AG04449 (cell line): Measurements from ENCODE around the gene DNAH12.

ENCODE experiments used
- CTCF ChIA-PET: fragments of 350-600 bp; formaldehyde crosslinking; extraction: SDS; loops from one replicate; lab custom pipeline; 2021; ENCODE audit warnings: antibody characterized with exemption; lab: Yijun Ruan, JAX
- POLR2A ChIA-PET: fragments of 400-600, 350-600 bp; formaldehyde crosslinking; extraction: SDS; loops from one replicate; lab custom pipeline; 2020; ENCODE audit warnings: antibody characterized with exemption, inconsistent platforms; lab: Yijun Ruan, JAX
- DNase-seq: peaks from one replicate; pipeline ENCODE4 v3.0.0-alpha.2; 2010; ENCODE audit warnings: low read depth, low spot score
- H3K4me3 ChIP-seq: 2 replicates; pipeline ENCODE4 v1.5.1; 2011; ENCODE audit warnings: low read depth, mild to moderate bottlenecking, control low read depth, low read length
- TF ChIP-seq, protein P1 (sequence below): IDR thresholded peaks from one replicate; pipeline ENCODE4 v1.5.1; 2011; ENCODE audit warnings: mild to moderate bottlenecking, moderate library complexity, low read length, control low read depth, inconsistent platforms; ENCODE audit not compliant: insufficient read depth; ENCODE audit errors: missing control alignments

DNAH12 gene

GRCh38 chr3:57275393-57275792, 268.8 kb downstream of the DNAH12 start:
- TF ChIP-seq, protein P1, sequence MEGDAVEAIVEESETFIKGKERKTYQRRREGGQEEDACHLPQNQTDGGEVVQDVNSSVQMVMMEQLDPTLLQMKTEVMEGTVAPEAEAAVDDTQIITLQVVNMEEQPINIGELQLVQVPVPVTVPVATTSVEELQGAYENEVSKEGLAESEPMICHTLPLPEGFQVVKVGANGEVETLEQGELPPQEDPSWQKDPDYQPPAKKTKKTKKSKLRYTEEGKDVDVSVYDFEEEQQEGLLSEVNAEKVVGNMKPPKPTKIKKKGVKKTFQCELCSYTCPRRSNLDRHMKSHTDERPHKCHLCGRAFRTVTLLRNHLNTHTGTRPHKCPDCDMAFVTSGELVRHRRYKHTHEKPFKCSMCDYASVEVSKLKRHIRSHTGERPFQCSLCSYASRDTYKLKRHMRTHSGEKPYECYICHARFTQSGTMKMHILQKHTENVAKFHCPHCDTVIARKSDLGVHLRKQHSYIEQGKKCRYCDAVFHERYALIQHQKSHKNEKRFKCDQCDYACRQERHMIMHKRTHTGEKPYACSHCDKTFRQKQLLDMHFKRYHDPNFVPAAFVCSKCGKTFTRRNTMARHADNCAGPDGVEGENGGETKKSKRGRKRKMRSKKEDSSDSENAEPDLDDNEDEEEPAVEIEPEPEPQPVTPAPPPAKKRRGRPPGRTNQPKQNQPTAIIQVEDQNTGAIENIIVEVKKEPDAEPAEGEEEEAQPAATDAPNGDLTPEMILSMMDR = no peak
- DNase-seq = no peak
- POLR2A ChIA-PET = no interaction called here
- no peak overlapping the region for H3K4me3 ChIP-seq
- CTCF ChIA-PET = no interaction called here

DNA sequence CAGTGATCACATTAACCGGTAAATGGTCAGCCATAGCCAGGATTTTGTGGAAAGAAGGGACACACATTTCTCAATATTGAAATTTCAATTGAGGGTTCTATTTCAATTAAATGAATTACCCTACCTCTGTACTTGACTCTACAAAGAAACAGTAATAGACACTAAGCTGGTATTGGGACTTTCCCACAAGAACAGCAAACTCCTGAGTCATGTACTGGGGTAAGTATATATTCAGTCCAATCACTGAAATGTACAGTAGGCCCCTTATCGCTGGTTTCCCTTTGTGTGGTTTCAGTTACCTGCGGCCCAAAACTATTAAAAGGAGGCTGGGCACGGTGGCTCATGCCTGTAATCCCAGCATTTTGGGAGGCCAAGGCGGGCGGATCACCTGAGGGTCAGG, 269.3 kb downstream of the DNAH12 start:
- H3K4me3 ChIP-seq = no peak overlapping the region
- POLR2A ChIA-PET = no interaction called here
- CTCF ChIA-PET = no interaction called here
- DNase-seq = no peak
- TF ChIP-seq, protein P1 = no peak

DNA sequence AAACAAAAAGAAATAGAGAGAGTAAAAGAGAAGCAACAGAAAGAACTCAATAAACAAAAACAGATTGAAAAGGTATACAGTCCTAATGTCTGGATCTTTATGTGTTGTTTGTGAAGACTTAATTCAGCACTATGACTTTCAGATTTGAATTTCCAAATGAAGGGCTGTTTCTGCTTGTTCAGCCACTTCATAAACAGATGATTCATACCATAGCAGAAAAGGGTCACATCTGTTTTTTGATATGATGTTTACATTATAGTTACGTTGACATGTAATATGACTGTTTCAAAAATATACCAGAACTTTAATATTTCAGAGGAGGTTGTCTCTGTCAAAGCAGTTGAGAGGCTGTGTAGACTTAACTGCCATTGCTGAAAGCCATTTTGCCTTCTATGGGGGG, 275.7 kb downstream of the DNAH12 start:
- no peak for DNase-seq
- no peak overlapping the region for H3K4me3 ChIP-seq
- TF ChIP-seq, protein P1 = no peak
- POLR2A ChIA-PET = no interaction called here
- CTCF ChIA-PET = no interaction called here

DNA sequence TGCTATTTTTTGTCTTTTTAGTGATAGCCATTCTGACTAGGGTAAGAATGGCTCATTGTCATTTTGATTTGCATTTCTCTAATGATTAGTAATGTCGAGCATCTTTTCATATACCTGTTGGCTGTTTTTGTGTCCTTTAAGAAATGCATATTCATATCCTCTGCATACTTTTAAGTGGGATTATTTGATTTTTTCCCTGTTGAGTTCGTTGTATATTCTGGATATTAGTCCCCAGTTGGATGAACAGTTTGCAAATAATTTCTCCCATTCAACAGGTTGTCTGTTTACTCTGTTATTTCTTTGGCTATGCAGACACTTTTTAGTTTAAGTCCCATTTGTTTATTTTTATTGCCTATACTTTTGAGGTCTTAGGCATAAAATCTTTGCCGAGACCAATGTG, 282.2 kb downstream of the DNAH12 start:
- TF ChIP-seq, protein P1 = no peak
- no peak overlapping the region for H3K4me3 ChIP-seq
- POLR2A ChIA-PET = no interaction called here
- DNase-seq = no peak
- CTCF ChIA-PET = no interaction called here

GRCh38 chr3:57261119-57261518, 283.0 kb downstream of the DNAH12 start:
- CTCF ChIA-PET = no interaction called here
- DNase-seq = no peak
- H3K4me3 ChIP-seq = no peak overlapping the region
- POLR2A ChIA-PET = no interaction called here
- TF ChIP-seq, protein P1 = no peak

- TF ChIP-seq, protein P1 = no peak
- no peak for DNase-seq
- CTCF ChIA-PET = no interaction called here
- POLR2A ChIA-PET = no interaction called here
- no peak overlapping the region for H3K4me3 ChIP-seq
These were observed 286.5 kb downstream of the DNAH12 start for GRCh38 chr3:57257678-57258077.
